GM21515 (cell line): Measurements from ENCODE around the gene XRRA1.
"Not testable (repeated sequence)": the region's sequence is repeated elsewhere in the genome, so short reads cannot be mapped to it uniquely, and the experiment has no call there.

Experiments
- ATAC-seq: cut with Tn5 transposase; IDR thresholded peaks from one replicate; pipeline ENCODE4 v1.9.1; 2021; ENCODE audit not compliant: unreplicated experiment

The XRRA1 gene, protein sequence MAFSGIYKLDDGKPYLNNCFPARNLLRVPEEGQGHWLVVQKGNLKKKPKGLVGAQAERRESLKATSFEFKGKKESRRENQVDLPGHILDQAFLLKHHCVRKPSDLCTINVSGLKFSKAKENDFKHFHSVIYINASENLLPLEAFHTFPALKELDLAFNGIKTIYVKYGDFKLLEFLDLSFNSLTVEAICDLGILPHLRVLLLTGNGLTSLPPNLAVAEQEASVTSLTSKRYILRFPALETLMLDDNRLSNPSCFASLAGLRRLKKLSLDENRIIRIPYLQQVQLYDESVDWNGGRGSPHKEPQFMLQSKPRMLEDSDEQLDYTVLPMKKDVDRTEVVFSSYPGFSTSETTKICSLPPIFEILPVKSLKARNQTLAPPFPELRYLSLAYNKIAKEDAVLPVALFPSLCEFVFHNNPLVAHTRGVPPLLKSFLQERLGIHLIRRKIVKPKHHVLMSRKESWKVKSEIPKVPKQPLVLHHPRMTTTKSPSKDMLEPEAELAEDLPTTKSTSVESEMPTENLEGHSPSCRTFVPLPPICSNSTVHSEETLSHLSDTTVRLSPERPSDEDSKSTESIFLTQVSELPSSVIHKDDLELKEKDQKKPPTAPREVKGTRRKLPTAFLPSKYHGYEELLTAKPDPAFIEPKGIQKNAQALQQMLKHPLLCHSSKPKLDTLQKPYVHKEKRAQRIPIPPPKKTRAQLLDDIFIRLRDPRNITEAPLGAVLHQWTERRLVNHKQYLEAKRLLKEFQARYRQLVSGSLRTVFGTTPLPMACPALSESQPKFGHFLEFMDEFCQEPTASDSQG

DNA sequence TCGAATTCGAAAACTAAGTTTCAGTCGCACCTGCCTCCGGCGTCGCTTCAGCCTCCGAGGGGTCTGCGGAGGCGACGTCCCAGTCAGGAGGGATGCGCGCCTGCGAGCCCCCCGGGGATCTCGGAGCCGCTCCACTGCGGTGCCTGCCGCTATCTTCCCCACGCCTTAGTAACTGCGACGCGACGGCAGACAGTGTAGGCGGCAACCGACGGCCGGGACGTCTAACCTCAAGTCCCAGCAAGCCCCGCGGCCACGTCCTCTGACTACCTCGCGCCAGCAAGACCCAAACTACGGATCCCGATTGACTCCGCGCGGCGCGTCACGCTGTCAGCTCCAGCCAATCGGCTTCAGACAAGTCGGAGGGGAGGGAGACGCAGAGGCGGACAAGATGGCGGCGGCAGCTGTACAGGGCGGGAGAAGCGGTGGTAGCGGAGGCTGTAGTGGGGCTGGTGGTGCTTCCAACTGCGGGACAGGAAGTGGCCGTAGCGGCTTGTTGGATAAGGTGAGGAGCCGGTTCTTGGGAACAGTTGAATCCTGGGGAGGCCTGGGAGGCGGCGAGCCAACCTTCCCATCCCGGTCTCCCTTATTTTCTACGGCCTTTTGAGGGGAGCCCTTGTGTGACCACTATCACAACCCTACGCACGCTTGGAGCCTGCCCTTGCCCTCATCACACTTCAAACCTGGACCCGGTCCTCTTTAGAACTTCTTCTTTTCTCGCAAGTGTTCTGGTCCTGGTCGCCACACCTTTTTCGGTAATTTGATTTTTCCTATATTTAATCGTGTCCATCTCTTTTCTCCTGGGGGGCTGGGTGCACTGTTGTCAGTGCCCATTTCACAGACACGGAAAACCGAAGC is at the start of gene XRRA1, which contains the start of gene SPCS2:
Gene XRRA1, minus strand, starts transcription at position 194 of the 855 bp plus-strand sequence. CDS start 8,213 bp downstream, outside the sequence.
Gene SPCS2, plus strand, starts transcription at position 369 of the 855 bp plus-strand sequence. Its CDS starts 20 bp downstream, at position 389.
- ATAC-seq: peak; percentile 83

DNA sequence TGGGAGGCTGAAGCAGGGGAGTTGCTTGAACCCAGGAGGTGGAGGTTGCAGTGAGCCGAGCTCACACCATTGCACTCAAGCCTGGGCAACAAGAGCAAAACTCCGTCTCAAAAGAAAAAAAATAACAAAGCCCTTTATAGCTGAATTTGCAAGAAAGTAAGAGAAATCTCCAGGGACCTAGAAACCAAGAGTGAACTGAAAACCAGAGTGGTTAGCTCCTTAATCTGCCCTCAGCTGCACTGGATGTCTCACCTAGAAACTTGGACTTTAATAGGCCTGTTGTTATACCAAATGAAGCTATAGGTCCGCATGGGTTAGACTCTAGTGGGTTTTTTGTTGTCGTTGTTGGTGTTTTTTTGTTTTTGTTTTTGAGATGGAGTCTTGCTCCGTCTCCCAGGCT is 44.0 kb upstream of the XRRA1 start:
- no peak for ATAC-seq

DNA sequence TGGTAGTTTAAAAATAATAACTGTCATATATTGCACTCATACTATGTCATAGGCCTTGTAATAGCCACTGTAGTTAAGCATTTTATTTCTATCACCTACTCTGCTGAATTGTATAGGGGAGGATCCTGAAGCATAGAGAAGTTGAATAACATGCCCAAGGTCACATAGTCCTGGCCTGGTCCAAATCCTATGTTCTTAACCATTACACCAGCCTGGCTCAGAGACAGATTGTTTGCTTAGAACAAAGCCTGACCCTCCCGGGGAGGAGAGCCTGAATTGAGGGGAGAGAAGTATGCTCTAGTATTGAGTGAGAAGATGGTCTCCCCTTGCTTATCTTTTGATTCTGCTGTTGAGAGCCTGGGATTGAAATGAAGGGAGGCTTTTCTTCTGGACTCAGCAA is 42.0 kb upstream of the XRRA1 start:
- ATAC-seq: no peak

DNA sequence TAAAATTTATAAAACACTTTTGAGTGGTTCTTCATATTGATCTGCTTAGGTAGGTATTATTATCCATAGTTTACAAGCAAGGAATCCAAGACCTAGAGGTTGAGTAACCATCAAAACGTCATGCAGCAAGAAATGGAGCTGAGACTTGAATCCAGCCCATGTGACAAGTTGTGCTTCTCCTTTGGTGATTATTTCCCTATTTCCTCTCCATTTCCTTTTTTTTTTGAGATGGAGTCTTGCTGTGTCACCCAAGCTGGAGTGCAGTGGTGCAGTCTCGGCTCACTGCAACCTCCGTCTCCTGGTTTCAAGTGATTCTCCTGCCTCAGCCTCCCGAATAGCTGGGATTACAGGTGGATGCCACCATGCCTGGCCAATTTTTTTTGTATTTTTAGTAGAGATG is 41.3 kb upstream of the XRRA1 start:
- not testable (repeated sequence) for ATAC-seq

DNA sequence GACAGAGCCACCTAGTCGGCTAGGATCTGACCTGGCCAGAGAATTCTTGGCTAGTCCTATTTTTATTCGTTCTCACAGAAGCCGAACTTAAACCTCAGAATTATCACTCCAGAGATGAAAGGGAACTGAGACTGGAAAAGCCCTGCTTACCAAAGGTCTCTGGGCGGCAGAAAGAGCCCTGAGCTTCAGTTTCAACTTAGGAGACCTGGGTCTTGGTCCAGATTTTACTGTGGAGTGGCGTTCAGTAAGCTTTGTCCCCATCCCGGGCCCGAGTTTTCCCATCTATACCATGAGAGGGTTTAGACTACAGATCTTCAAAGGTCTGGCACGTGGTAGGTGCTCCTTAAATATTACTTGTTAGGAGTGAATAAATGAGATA is 40.4 kb upstream of the XRRA1 start:
- peak; percentile 7 for ATAC-seq

DNA sequence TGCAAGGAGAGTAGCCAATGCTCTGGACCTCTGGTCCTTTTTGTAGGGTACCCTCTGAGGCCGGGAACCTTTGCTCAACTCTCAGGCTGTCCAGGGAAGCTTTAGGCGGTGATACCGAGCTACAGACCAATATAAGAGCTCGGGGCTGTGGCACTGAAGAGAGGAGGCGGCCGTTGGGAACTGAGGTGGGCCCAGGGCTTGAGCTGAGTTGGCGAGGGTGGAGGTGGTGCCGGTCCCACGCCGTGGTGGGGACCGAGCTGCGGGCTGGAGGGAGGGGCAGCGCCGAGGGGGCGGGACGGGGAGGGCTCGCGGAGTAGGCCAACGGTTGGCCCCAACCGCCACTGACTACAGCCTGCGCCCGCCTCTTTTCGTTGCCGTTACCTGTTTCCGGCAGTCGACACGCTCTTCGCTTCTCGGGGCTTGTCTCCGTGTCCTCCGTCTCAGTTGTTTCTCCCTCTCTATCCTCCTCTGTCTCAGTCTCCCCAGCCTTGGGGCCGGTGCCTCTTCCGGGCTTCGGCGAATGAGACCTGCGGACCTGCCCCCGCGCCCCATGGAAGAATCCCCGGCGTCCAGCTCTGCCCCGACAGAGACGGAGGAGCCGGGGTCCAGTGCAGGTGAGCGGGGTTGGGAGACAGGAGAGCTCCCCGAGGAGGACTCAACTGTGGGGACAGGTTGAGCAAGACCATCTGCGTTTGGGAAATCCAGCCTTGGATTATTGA is 39.8 kb upstream of the XRRA1 start, which contains the start of gene NEU3:
Gene NEU3, plus strand, starts transcription at position 393 of the 719 bp plus-strand sequence. Its CDS starts 128 bp downstream, at position 521.
- ATAC-seq: peak; percentile 87

GRCh38 chr11:74984730-74985129 is 35.8 kb upstream of the XRRA1 start:
- no peak for ATAC-seq

DNA sequence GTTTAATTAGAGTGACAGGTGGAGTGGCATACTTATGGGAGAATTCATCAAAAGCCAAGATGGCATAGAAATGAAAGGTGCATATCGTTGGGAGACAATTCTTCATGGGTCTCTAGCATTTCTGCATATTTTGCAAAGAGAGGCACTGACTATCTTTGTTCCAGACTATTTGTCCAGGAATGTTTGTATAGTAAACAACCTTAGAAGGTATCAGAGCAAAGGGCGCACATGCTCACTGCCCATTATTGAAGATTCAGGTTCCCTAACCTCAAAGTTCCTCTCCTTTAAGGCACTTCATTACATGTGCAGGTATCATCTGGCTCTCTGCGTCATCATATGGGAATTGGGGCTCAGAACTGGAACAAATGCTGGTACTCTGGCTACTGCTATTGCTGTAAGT is 35.2 kb upstream of the XRRA1 start:
- no peak for ATAC-seq

DNA sequence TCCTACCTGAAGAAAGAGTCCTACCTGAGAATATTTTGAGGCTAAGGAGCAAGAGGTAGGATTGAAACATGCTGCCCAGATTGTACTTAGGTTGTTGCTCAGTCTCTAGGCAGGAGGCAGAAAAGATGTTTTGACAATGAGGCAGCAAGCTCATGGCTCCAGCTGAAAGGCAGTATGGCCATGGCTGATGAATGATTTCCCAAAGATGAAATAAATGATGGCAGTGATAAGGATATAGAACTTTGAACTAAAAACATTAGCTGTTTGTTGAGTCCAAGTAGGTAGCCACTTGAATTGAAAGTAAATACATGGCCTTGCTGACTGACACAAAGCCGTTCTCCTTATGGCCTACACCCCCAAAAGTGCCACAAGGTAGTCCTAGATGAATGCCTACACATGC is 33.0 kb upstream of the XRRA1 start:
- no peak for ATAC-seq

DNA sequence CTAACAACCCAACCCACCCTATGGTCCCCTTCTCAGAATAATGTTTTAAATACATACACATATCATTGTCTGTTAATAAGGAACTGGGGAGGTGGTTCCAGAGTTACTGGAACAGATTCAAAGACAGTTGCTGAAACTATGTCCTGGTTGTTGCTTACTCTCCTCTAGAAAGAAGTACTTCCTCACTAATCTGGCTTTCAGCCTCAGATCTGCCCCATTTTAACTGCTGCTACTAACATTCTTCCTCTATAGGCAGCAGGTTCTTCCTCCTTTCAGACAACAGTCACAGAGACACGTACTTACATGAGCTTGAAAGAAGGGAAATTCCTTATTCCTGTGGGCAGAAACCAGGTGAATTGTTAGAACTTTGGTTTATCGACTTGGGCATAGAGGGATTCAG is 31.7 kb upstream of the XRRA1 start:
- ATAC-seq: no peak

DNA sequence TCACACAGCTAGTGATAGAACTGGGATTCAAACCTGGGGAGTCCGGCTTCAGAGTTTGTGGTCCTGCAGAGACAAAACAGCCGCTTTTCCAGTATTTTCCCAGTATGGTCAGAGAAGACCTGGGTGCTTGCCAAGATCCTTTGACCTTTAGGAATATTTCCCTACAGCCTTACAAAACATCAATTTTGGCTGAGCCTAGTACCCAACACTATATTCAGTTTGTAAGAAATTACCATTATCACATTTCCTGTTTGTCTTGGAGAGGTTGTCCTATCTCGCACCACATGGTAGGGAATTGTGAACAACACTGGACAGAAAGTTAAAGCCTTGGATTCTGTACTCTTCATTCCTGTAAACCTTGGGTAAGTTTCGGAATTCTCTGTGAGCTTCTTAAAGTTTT is 29.1 kb upstream of the XRRA1 start:
- no peak for ATAC-seq

DNA sequence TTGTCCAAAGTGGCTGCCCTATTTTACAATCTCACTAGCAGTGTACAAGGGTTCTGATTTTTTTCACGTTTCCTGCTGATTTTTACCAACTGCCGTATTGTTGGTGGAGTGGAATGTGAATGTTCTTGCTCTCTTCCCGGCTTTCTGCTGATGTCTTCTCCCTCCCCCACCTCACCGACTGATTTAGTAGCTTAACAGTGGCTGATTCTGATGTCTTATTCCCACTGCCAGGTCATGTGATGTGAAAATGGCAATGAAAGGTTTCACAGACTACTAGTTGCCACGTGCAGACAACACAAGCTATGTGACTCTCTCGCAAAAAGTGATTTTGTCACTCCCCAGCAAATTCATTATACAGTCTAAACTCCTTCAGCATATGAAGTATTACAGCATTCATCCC is 22.5 kb upstream of the XRRA1 start:
- ATAC-seq: no peak

DNA sequence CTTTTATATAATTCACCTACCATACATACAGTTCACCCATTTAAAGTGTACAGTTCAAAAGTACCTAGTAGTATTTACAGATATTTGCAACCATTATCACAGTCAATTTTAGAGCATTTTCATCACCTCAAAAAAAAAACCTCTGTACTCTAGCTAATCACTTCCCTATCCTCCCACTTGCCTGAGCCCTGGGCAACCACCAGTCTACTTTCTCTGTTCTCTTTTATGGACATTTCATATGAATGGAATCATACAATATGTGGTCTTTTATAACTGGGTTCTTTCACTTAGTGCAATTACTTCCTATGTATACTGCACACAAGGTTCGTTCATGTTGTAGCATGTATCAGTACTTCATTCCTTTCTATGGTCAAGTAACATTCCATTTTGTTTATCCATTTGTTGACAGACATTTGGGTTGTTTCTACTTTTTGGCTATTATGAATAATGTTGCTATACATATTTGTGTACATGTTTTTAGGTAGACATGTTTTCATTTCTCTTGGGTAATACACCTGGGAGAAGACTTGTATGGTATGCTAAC is 22.0 kb upstream of the XRRA1 start:
- no peak for ATAC-seq

GRCh38 chr11:74966651-74967050 is 17.8 kb upstream of the XRRA1 start:
- ATAC-seq: no peak

- not testable (repeated sequence) for ATAC-seq
Observed at GRCh38 chr11:74960128-74960527, 11.2 kb upstream of the XRRA1 start.

DNA sequence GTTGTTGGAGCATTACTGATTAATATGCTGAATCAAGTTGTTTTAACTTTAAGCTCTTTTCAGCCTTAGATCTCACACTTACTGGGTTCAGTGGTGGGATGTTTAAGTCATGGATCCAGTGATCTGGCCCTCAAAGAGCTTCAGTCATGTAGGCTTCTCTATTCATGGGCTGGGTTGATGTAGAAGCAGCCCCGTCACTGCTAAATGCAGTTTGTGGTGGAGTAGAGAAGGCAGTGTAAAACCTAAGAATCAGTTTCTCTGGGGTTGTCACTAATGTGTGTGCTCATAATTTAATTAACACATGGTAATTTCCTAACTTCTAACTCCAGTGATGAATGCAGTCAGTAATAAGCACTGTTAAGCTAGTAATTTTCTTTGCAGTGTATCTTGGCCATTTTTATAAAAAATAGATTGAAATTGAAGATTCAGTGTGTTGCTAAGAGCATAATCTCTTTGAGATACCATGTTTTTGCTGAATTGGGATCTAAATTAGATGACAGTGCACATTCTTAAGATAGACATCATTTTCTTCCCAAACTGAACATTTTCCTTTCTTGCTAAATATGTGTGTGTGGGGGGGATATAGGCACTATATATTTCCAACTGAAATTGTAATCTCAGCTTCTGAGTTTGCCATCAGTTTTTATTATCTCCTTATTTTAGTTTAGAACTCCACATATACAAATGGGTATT is 9.2 kb upstream of the XRRA1 start:
- ATAC-seq: no peak

DNA sequence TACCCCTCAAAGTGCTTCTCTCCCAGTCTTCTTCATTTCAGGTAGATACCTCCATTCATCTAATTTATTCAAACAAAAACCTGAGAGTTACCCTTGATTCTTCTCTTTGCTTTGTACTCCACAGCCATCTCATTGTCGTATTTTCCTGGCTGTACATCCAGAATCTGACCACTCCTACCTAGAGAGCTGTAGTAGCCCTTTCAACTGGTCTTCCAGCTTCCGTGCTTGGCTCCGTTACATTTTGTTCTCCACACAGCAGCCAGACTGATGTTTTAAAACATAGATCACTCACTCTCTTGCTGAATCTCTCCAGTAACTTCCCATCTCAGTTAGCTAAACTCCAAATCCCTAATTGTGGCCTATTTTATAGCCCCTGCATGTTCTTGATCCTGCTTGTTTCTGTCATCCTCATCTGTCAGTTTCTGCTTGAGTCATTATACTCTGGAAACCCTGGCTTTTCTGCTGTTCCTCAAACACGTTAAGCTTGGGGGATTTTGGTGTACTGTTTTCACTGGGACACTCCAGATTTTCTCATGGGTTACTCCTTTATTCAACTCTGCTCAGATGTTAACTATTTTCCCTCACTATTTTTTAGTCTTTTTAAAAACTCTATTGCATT is 7.6 kb upstream of the XRRA1 start:
- ATAC-seq: no peak

DNA sequence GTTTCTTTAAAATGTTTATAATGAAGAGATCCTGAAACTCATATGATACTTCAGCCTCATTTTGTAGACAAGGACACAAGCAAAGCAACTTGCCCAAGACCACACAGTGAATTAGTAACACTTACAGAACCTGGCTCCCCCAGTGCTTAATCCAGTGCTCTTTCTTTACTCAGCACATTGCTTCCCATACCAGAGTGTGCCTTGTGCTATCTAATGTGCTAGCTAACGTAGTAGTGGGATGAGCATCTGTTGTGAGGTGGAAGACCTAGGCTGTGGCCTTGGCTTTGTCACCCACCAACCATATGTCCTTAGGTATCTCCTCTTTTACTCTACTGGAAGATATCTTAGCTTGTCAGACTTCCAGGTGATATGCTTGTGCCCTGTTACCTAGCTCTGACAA is 5.3 kb upstream of the XRRA1 start:
- ATAC-seq: no peak

GRCh38 chr11:74953451-74953850 is 4.6 kb upstream of the XRRA1 start:
- ATAC-seq: no peak
